Renal cortex interstitium (tissue), 11 donors: ENCODE results near the gene PAEP. TPM values are rescaled to one million over a fixed set of nuclear protein-coding genes. Genes with fewer than 3 reads are reported as not detected.
"Not testable (repeated sequence)": the region's sequence is repeated elsewhere in the genome, so short reads cannot be mapped to it uniquely, and the experiment has no call there.

Experiments
- DNase-seq, 11 donors: peaks; one replicate each; pipeline ENCODE4 v3.0.0-alpha.2; 2013; ENCODE audit warnings: low read depth in 9 of 11, low spot score in 4 of 11; ENCODE audit errors: extremely low read depth in 1 of 11
- polyA plus RNA-seq, 3 donors: library from polyadenylated mRNA; unstranded; fragments of 120-200 nt; gene quantifications; one replicate each; pipeline ENCODE4 v1.2.1, GENCODE V29; 2013; ENCODE audit not compliant: insufficient read length in 3 of 3

PAEP gene
- polyA plus RNA-seq, 3 donors: 0.22 TPM; not detected in 2

DNA sequence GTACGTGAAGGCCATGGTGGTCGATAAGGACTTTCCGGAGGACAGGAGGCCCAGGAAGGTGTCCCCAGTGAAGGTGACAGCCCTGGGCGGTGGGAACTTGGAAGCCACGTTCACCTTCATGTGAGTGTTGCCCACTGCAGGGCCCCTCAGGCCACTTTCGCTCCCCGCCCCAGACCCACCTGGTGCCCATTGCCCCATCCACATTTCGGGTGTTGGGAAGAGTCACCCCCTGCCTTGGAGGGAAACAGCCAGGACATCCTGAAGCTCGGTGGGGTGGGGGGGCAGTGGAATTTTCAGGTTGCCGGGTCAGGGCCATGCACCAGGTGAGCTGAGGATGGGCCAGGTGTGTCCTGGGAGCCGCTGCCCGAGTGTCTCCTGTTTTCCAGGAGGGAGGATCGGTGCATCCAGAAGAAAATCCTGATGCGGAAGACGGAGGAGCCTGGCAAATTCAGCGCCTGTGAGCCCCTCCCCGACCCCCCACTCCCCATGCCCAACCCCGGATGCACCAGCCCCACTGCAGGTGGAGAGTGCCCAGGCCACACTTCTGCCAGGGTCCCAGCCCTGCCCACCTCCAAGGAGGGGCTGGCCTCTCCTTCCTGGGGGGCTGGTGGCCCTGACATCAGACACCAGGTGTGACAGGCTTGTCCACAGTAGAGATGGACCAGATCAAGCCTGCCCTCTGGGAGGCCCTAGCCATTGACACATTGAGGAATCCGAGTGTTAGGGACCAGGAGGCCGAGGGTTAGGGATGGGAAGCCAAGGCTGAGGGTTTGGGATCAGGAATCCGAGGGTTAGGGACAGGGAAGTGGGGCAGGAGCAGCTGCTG, 14.6 kb upstream of the PAEP start:
- not testable (repeated sequence) for DNase-seq

DNA sequence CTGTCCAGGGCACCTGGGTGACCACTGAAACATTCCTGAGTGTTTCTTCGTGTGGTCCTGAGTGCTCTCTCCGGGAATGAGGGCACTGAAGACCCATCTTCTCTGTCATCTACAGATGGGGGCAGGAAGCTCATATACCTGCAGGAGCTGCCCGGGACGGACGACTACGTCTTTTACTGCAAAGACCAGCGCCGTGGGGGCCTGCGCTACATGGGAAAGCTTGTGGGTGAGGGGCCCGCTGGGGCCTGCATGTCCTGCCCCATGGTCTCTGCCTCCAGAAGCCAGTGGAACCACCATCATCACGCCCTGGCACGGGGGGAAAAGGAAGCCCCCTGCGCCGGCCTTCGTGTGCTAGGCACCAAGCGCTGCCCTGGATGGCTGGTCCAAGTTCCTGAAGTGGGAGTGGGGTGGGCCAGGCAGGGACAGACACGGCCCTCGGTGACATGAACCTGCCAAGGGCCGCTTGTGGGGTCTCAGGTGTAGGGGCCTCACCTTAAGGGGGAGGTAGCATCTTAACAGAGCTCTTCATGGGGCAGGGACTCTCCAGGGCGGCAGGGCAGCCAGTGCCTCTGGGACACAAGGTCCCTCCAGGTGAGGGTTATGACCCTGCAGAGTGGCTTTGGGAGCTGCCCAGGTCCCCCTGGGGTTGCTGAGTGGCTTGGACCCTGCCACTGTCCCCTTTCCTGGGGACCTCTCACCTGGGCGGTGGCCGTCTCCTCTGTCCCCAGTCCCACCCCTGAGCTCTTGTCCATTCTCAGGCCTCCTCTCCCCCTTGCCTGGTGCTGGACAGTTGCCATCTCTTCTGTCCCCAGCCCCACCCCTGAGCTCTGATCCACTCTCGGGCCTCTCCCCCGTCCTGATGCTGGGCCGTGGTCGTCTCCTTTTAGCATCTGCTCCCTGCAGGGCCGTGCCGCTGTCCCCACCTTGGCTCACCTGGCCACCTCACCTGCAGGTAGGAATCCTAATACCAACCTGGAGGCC, 13.5 kb upstream of the PAEP start:
- DNase-seq: no peak

DNA sequence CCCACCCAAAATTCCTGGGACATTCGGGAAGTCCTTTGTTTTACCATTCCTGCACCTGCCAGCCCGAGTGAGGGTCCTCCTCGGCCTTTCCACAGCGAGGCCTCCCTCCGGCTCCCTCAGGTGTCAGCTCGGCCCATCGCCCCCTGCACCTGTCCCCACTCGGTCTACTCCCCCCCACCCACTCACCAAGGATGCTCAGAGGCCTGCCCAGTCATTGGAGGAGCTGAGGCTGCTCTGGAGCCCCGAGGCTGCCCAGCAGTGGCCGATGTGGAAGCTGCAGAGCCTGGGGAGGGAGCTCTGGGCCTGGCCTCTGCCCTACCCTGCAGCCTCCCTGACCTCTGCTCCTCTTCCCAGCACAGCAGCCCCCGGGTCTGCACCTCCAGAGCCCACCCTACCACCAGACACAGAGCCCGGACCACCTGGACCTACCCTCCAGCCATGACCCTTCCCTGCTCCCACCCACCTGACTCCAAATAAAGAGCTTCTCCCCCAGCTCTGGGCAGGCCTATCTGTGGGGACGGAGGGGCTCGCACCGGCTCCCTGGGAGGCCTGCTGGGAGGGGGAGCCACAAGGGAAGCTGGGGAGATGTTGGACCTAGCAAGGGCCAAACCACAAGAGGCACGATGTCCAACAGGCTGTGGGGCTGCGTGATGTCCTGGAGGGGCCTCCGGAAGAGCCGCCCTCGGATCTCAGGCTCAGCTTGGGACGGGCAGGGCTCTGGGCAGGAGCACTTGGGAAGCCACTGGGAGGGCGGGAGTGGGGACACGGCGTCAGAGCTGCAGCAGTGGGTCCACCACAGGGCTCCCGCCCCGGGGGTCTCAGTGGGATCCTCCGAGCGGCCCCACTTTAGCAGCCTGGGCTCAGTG, 11.8 kb upstream of the PAEP start:
- DNase-seq: not testable (repeated sequence)

DNA sequence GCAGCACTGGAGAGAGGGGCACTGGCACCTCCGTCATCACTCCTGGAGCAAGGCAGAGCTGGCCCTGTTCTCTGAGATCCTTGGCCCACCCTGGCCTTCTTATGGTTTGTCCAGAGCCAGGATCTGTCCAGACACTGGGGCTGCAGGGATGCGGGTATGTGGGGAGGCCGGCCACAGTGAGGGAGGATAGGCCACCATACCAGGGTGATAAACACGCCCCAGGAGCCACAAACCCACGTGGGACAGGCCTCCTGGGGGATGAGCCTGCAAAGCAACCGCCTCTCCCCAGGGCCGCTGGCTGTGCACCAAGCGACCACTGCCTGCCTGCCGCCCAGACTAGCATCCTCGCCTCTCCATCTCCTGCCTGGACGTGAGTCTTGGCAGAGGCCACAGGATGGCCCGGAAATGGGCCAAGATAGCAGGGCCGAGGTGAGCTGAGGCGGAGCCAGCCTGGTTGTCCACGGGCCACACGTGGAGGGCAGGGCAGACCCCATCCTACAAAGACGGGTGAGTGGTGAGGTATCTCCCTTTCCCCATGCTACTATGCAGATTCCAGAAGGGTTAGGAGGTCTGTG, 11.1 kb upstream of the PAEP start:
- DNase-seq: no peak

DNA sequence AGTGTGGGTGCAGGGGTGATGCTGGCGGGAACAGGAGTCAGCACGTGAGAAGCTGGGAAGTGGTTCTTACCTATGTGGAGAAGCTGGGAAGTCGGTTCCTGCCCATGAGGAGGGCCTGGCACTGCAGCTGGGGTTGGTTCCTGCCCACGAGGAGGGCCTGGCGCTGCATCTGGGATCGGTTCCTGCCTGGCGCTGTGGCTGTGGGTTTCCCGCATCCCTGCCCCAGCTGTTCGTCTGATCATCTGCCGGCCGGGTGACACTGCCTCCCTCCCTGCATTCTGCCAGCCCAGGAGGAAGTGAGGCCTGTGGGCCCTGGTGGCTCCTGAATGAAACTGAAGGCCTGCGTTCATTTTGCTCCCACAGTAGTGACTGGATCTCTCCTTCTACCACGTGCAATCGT, 10.5 kb upstream of the PAEP start:
- no peak for DNase-seq

DNA sequence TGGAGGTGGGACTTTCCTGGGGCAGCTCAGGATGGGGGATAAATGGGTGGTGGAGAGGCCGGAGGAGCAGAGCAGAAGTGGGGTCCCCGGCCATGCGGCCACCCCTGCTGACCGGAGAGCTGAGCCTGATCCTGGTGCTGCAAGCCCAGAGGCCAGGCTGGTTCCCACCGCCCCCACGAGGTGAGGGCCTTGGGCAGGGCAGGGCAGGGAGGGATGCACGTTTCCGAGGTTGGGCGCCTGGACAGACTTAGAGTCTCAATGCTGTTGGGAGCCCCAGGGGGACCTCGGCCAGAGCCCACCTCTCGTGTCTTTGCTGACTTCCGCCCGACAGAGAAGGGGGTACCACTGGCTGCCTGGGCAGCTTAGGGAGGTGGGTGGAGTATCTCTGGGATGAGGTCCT, 10.1 kb upstream of the PAEP start:
- no peak for DNase-seq

DNA sequence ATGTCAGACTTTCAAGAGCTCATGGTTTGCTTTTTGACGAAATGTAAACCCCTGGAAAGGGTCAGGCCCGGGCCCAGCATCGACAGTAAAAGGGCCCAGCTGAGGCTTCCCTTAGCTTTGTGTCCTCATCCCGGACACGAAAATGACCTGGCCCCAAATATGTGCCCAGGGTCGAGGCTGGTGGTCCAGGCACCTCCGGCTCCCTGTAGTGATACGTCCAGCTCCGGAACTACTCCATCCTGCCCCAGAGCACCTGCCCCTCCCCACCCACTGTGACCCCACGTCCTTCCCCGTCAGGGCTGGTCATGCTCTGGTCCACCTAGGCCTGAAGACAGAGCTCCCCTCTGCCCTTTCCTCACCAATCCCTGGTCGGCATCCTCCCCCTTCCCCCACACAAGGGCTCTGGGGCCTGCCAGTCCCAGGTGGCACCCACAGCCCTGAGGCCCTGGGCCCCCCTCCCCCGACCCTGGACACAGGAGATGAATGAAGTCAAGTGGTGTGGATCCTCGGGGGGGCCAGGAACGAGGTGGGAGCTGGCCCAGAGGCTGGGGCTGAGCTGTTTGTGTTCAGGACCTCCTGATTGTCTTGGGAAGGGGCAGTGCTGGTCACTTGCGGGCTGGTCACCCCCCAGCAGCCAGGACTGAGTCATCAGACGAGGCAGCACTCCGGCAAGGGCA, 9.4 kb upstream of the PAEP start:
- DNase-seq: no peak

DNA sequence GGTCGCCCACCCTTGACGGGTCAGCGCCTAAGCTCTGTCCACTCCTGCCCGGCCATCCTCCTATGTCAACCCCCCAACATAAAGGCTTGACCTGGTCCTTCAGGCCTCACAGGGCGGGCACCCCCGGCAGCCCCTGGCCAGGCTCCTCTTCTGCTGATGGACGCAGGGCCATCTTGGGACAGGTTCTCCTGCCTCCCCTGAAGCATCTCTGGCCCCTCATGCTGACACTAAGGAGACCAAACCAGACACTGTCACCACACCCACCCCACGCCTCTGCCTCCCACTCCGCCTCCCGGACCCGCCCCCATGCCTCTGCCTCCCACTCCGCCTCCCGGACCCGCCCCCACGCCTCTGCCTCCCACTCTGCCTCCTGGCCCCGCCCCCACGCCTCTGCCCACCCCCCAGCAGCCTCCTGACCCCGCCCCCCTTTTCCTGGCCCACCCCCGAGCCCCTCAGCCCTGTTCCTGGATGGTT, 8.8 kb upstream of the PAEP start:
- no peak for DNase-seq

DNA sequence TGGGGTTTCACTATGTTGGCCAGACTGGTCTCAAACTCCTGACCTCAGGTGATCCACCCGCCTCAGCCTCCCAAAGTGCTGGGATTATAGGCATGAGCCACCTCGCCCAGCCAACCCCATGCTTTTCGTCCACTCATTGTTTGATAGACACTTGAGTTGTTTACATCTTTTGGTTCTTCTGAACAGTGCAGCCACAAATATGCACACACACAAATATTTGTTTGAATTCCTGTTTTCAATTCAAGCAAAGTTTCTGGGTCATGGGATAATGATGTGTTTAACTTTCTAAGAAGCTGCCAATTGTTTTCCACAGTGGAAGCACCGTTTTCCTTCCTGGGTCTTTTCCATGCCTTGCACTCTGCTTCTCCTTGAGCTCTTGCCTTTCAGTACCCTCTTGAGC, 6.8 kb upstream of the PAEP start:
- no peak for DNase-seq

DNA sequence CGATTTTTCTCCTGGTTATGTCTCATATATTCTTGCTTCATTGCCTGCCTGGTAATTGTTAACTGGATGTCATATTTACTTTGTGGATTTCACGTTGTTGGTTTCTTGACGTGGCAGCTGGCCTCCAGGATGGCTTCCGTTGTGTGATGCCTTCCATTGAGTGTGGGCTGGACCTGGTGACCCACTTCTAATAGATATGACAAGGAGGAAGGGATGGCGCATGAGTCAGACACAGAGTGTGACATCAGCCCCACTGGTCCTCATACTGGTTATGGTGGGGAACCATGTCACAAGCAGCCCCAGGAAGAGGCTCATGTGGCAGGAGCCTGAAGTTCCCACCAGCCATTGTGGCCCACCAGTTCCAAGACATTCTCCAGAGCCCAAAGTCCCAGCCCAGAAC, 6.4 kb upstream of the PAEP start:
- DNase-seq: no peak

DNA sequence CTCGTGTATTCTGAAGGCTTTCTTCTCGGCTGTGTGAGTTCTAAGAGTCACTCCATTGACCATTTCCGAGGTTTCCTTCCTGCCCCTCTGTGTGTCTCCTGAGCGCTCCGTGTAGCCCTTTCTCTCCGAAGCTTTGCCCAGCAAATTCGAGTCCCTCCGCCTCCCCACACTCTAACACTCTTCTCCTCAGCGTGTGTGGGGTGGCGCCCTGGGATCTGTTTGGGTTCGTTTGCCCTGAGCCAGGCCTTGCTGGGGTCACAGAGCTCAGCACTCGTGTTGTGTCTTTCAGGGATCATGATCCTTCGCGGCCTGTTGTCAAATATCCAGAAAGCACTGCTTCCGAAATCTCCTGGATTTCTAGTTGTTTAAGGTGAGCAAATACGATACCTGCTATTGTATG, 5.6 kb upstream of the PAEP start:
- no peak for DNase-seq

DNA sequence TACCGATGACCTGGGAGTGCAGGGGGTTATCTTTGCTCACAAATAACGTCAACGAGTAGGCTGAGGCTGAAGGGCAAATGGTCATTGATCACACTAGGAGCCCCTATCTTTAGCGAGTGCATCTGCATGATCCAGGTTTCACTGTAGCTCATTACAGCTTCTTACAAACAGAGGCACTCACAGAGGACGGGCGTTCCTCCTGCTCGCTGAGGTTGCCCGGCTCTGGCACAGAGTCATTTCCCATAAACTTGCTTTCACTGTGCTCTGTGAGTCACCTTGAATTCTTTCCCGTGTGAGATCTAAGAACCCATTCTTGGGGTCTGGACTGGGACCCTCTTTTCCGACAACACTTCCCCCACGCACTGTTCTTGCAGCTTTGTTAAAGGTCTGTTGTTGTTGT, 1.9 kb upstream of the PAEP start:
- DNase-seq: no peak

DNA sequence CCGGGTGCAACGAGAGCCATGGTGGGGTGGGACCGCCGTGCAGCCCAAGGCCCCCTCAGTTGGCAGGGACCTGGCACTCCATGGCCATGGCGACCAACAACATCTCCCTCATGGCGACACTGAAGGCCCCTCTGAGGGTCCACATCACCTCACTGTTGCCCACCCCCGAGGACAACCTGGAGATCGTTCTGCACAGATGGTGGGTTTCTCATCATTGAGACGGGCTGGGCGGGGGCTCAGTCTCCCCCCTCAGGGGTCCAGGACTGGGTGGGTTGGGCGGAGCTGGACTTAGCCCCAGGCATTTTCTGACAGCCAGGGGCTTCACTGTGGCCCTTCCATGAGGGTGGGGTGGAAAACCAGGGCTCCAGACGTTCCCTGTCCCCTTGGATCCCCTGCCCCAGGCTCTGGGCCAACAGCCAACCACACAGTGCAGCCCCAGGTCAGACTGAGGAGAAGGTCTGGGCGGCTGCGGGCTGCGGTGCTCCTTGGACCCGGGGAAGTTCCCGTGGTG, 734 bp downstream of the PAEP start:
- no peak for DNase-seq

DNA sequence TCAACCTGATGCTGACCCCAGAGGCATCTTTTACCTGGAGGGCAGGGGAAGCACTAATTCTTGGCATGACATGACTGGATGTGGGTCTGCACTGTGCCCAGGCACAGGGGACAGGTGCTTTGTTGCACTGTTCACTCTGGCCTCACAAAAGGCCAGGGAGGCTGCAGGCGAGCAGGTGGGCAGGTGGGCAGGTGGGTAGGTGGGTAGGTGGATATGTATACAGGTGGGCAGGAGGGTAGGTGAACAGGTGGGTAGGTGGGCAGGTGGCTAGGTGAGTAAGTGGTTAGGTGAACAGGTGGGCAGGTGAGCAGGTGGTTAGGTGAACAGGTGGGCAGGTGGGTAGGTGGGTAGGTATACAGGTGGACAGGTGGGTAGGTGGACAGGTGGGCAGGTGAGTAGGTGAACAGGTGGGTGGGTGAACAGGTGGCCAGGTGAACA, 1.5 kb downstream of the PAEP start:
- DNase-seq: no peak

DNA sequence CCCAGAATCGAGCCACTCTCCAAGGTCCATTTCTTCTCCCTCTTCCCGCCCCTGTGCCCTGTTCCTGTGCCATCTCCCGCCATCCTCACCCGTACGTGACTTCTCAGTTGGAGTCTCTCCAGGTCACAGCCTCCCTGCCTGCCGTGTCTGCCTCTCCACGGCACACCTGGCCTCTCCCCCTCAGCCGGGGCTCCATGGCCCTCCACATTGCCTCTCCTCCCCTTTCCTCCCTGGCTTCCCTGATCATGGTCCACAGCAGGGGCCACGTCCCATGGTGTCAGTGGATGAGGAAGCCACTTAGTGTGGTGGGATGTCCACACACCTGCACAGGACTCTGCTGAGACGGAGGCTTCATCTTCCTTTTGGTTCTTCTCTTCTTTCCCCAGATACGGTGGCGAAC, 2.3 kb downstream of the PAEP start:
- DNase-seq: no peak

DNA sequence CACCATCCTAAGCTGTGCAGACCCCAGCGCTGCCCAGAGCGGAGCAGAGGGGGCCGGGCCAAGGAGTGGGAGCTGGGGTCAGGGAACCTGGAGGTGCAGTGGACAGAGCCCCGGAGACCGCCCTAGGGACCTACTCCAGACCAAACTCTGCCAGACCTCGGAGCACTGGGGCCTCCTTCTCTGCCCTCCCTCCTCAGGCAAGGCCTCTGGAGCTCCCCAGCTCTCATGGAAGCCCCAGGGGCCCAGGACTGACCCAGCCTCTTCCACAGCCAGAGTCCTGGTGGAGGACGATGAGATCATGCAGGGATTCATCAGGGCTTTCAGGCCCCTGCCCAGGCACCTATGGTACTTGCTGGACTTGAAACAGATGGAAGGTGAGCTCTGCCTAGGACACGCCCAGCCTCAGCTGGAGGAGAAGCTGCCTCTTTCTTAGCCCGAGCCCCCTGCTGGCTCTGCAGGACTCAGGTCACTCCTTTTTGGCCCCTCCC, 3.6 kb downstream of the PAEP start:
- DNase-seq: no peak

DNA sequence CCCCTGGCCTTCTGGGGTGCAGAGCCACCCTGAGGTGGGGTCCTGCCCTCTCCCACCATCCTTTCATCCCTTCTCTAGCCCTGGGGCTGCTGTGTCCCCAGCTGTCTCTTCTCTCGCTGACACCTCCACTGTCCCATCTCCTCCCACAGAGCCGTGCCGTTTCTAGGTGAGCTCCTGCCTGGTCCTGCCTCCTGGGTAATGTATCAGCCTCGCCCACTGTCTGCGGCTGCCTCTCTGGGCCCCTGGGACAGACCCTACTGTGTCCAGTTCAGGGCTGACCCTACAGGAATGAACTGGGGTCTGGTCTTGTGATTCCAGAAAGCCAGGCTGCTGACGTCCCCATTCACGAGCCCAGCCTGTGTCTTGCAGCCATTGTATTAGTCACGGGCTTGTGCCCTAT, 4.1 kb downstream of the PAEP start:
- peak in 1 of 11 donors; percentile 4 for DNase-seq

DNA sequence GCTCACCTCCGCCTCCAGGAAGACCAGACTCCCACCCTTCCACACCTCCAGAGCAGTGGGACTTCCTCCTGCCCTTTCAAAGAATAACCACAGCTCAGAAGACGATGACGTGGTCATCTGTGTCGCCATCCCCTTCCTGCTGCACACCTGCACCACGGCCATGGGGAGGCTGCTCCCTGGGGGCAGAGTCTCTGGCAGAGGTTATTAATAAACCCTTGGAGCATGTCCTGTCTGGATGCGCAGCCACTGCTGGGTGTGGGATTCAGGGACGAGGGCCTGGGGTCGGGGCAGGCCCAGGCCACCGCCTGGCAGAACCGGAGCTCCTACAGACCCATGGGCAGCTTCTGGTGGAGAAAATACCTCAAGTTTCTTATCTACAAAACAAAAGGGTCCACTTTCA, 5.0 kb downstream of the PAEP start:
- DNase-seq: no peak
